PC-3 (cell line): ENCODE data around the gene CHRNA9.

ENCODE experiments used
- CTCF ChIP-seq: fragments of 300-600 bp; sonication (generic); conservative IDR thresholded peaks from 2 replicates; pipeline ENCODE4 v1.5.1; 2017; ENCODE audit warnings: antibody characterized with exemption, low read depth, mild to moderate bottlenecking, low read length
- EZH2 ChIP-seq: fragments of 300-600 bp; sonication (generic); IDR thresholded peaks from one replicate; pipeline ENCODE4 v1.6.1; 2017; ENCODE audit warnings: antibody characterized with exemption, mild to moderate bottlenecking, low read length; ENCODE audit not compliant: unreplicated experiment
- EZH2phosphoT487 ChIP-seq: fragments of 300-600 bp; sonication (generic); IDR thresholded peaks from 2 replicates; pipeline ENCODE4 v1.6.1; 2018; ENCODE audit warnings: mild to moderate bottlenecking, antibody characterized with exemption, low read length, borderline replicate concordance

DNA sequence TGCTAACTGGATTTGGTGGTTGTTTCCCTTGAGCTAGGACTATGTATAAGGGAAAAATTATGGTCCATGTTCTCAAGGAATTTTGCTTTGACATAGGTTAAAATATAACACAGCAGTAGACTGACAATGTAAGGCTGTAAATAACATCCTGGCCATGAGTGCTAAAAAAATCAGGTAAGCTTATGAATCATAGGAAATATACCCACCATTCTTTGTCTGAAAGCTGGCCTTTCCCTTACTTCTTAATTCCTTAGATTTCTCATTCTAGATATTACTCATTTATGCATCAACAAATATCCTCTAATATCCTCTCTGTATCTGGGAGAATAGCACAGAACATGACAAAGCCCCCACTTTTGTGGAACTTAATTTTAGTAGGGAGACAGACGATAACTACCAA is 6.8 kb upstream of the CHRNA9 start:
- TF ChIP-seq EZH2phosphoT487 (no peak), CTCF (no peak), EZH2 (no peak)
